ENCODE results near the gene IZUMO4. TPM values are rescaled to one million over a fixed set of nuclear protein-coding genes. Genes with fewer than 3 reads are reported as not detected.

Gene IZUMO4
- total and polyA plus RNA-seq, 8 donors = 5.2 to 42.2 (median 8.1) TPM

- DNase-seq = peak in 5 of 6 donors; percentile 67 to 91 (median 81)
- intact Hi-C loops (cut with DNase I) = no loop called here
- H3K9me3 ChIP-seq = no peaks in the 10 kb centered on the region
Observed at GRCh38 chr19:2097203-2097885, 629 bp downstream of the IZUMO4 start.

DNA sequence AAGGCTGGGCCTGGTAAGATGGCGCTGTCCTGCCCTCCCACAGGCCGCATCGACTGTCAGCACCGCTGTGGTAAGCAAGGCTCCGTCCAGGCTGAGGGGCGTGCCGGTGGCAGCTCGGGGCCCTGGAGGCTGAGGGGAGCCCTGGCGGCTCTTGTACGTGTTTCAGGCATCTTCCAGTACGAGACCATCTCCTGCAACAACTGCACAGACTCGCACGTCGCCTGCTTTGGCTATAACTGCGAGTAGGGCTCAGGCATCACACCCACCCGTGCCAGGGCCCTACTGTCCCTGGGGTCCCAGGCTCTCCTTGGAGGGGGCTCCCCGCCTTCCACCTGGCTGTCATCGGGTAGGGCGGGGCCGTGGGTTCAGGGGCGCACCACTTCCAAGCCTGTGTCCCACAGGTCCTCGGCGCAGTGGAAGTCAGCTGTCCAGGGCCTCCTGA is 1.2 kb downstream of the IZUMO4 start:
- Histone ChIP-seq H3K9me3 (no peaks in the 10 kb centered on the region), H3K36me3 (peaks cover 0 to 24% (median 14%) of the 10 kb centered on the region in 3 donors), H3K4me3 (peak overlapping the region in 2 of 4 donors; percentile 34 to 47), H3K27me3 (no peaks in the 10 kb centered on the region), H3K27ac (peak overlapping the region; percentile 76 to 86 (median 80)), H3K4me1 (peaks cover 0 to 16% (median 7%) of the 10 kb centered on the region in 3 donors)
- FAIRE-seq (no peak), ATAC-seq (no peak), DNase-seq (peak in 3 of 6 donors; percentile 63 to 86 (median 68))
- intact Hi-C loops (cut with DNase I) = no loop called here
- 66 to 69% methylated on average over 23 of the region's 23 CpGs for WGBS, 2 donors
- TF ChIP-seq, protein P1, sequence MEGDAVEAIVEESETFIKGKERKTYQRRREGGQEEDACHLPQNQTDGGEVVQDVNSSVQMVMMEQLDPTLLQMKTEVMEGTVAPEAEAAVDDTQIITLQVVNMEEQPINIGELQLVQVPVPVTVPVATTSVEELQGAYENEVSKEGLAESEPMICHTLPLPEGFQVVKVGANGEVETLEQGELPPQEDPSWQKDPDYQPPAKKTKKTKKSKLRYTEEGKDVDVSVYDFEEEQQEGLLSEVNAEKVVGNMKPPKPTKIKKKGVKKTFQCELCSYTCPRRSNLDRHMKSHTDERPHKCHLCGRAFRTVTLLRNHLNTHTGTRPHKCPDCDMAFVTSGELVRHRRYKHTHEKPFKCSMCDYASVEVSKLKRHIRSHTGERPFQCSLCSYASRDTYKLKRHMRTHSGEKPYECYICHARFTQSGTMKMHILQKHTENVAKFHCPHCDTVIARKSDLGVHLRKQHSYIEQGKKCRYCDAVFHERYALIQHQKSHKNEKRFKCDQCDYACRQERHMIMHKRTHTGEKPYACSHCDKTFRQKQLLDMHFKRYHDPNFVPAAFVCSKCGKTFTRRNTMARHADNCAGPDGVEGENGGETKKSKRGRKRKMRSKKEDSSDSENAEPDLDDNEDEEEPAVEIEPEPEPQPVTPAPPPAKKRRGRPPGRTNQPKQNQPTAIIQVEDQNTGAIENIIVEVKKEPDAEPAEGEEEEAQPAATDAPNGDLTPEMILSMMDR (IDR thresholded peaks at IDR 0.05) = no peak

More at GRCh38 chr19:2097203-2097885, 629 bp downstream of the IZUMO4 start:
- Histone ChIP-seq H3K27me3 (no peaks in the 10 kb centered on the region), H3K27ac (peak overlapping the region; percentile 76 to 86 (median 80)), H3K4me1 (peaks cover 0 to 16% (median 7%) of the 10 kb centered on the region in 3 donors), H3K36me3 (peaks cover 0 to 24% (median 14%) of the 10 kb centered on the region in 3 donors), H3K4me3 (peak overlapping the region in 3 of 4 donors; percentile 10 to 47 (median 34))
- FAIRE-seq (no peak), ATAC-seq (peak; percentile 17 to 49 (median 34))
- TF ChIP-seq, protein P1 (IDR thresholded peaks at IDR 0.05) = no peak
- 7 to 10% methylated on average over 29 to 30 of the region's 30 CpGs for WGBS, 2 donors

GRCh38 chr19:2099054-2099501 is 2.4 kb downstream of the IZUMO4 start:
- H3K9me3 ChIP-seq = no peaks in the 10 kb centered on the region
- TF ChIP-seq, protein P1 (IDR thresholded peaks at IDR 0.05) = no peak
- H3K27ac ChIP-seq = no peak overlapping the region
- DNase-seq (peak in 3 of 6 donors; percentile 52 to 76 (median 55)), FAIRE-seq (no peak), ATAC-seq (no peak)
- H3K36me3 ChIP-seq = peaks cover 0 to 24% (median 14%) of the 10 kb centered on the region in 3 donors
- no peaks in the 10 kb centered on the region for H3K27me3 ChIP-seq
- no peak overlapping the region for H3K4me3 ChIP-seq
- peaks cover 0 to 16% (median 7%) of the 10 kb centered on the region in 3 donors for H3K4me1 ChIP-seq
- WGBS, 2 donors = 72 to 82% methylated on average over 16 of the region's 16 CpGs
- intact Hi-C loops (cut with DNase I) = no loop called here

DNA sequence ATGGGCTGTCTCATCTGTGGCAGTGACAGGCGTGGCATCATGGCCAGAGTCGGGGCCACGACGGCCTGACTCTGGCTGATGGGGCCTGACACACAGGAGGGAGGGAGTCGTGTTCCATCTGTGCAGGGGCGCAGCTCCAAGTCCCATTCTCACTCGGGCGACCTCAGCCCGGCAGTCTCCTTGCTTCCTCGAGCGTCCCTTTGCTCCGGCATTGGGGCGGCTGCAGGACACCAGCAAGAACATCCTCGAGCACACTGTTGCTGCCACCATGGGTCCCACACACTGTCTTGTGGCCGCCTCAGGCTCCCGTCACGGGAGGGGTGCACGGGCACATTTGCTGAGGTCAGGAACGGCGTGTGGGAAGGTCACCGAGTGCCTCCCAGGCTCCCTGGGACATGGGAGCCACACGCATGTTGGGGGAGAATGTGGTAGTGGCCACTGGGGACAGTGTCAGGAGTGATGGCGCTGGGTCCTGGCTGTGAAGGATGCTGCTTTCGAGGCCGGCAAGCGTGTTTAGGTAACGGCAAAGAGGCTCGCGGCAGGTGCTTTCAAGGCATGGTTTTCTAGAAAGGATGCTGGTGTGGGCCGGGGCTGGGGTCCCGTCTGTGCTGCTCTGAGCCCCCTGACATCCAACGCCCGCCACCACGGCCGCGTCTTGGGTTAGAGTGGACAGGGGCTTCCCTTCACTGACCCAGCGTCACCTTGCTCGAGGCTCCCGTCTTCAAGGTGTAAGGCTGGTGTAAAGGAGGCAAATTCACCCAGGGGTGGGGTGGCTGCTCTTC is 3.4 kb downstream of the IZUMO4 start:
- H3K4me1 ChIP-seq = peaks cover 0 to 14% (median 7%) of the 10 kb centered on the region in 3 donors
- H3K27me3 ChIP-seq = no peaks in the 10 kb centered on the region
- peak in 2 of 6 donors; percentile 40 to 73 for DNase-seq
- no peaks in the 10 kb centered on the region for H3K9me3 ChIP-seq
- no peak for FAIRE-seq
- intact Hi-C loops (cut with DNase I) = no loop called here
- no peak overlapping the region for H3K4me3 ChIP-seq
- 91 to 93% methylated on average over 39 of the region's 39 CpGs for WGBS, 2 donors
- peaks cover 0 to 24% (median 14%) of the 10 kb centered on the region in 3 donors for H3K36me3 ChIP-seq
- no peak overlapping the region for H3K27ac ChIP-seq
- TF ChIP-seq, protein P1 (IDR thresholded peaks at IDR 0.05) = no peak
- ATAC-seq = no peak

All from pancreas (tissue), 10 donors.